Ovary (tissue), 9 donors: ENCODE results near the gene RBMS1. TPM values are rescaled to one million over a fixed set of nuclear protein-coding genes. Genes with fewer than 3 reads are reported as not detected.

Experiments
- DNase-seq, 5 donors: peaks; one replicate each; pipeline ENCODE4 v3.0.0-alpha.2; 2019 to 2020
- H3K27ac ChIP-seq, 2 donors: fragments of 200-600 bp; one replicate each; pipeline versions ENCODE4 v1.5.1 to v1.8.0; 2019 to 2022
- H3K27me3 ChIP-seq: fragments of 200-600 bp; one replicate; pipeline ENCODE4 v1.8.0; 2022
- H3K36me3 ChIP-seq: fragments of 200-600 bp; sonication (generic); one replicate; pipeline ENCODE4 v1.5.1; 2019
- H3K4me1 ChIP-seq: one replicate; pipeline ENCODE4 v1.8.1; 2013; ENCODE audit warnings: mild to moderate bottlenecking, moderate library complexity; ENCODE audit not compliant: insufficient read depth
- H3K4me3 ChIP-seq: fragments of 200-600 bp; sonication (generic); one replicate; pipeline ENCODE4 v1.5.1; 2017
- H3K9me3 ChIP-seq, 2 donors: fragments of 200-600 bp in 1 of 2; sonication (generic) in 1 of 2; one replicate each; pipeline versions ENCODE4 v1.5.1 to v1.8.1; 2013 to 2019; ENCODE audit warnings: mild to moderate bottlenecking in 1 of 2, moderate library complexity in 1 of 2
- CTCF ChIP-seq, 3 donors: fragments of 450-650 bp in 2 of 3; fragments of 200-600 bp in 1 of 3; IDR thresholded peaks; one replicate each; pipeline versions ENCODE4 v1.5.1 to v1.8.0; 2016 to 2022; ENCODE audit warnings: antibody characterized with exemption in 3 of 3, mild to moderate bottlenecking in 1 of 3
- EP300 ChIP-seq: sonication (generic); formaldehyde crosslinking; IDR thresholded peaks from one replicate; pipeline ENCODE4 v1.6.1; 2017; ENCODE audit warnings: antibody characterized with exemption
- POLR2A ChIP-seq: fragments of 450-650 bp; IDR thresholded peaks from one replicate; pipeline ENCODE4 v1.6.1; 2017; ENCODE audit warnings: antibody characterized with exemption, mild to moderate bottlenecking, moderate library complexity
- WGBS, 3 donors: extraction: QIAGEN DNeasy Blood & Tissue Kit in 1 of 3; methylation state at CpG; one replicate each; pipeline versions ENCODE4 v1.1.5 to v1.1.7; 2013 to 2017; 5-methylcytosine and 5-hydroxymethylcytosine counted together
- intact Hi-C, 4 donors: fragments of 100-400 bp; cut with DNase I; formaldehyde crosslinking; loops; one replicate each; pipeline versions ENCODE4 v1.11.0 to v1.15.1; 2022 to 2023
- polyA plus RNA-seq, 2 donors: library from polyadenylated mRNA; stranded (reverse); fragments of 200-250 nt in 1 of 2; fragments of 350-450 nt in 1 of 2; fragmentation: Illumina TruSeq in 1 of 2; extraction: RNeasy Lipid Tissue Mini Kit (QIAGEN cat#74804) in 1 of 2; gene quantifications; one replicate each; pipeline ENCODE4 v1.2.3, GENCODE V29; 2013 to 2014
- total RNA-seq, 7 donors: library from RNA; depleted of rRNA in 2 of 7; stranded (reverse); fragments of >200 nt in 2 of 7; fragmentation: NEBNext Ultra II Directional in 3 of 7; extraction: Animal tissue kit (Norgen Biotek cat#: 25700) in 3 of 7; gene quantifications; one replicate each; pipeline versions ENCODE4 v1.1.0 to v1.2.4, GENCODE V29; 2016 to 2023
- donor health status: DM: no; HTN: no; CAD: no; lungs with moderate emphysema.
- donor health status: DM: no; HTN: no; CAD: no.
- donor health status: Bipolar disorder and iron deficiency.
- donor health status: DM: yes; HTN: yes; CAD: no.
- donor health status: DM: no; HTN: no; CAD: no.
- donor health status: DM: yes; HTN: yes; CAD: no.

The RBMS1 gene
- total and polyA plus RNA-seq, 9 donors = 50.7 to 91.9 (median 73.8) TPM

- Histone ChIP-seq H3K4me3 (no peak overlapping the region), H3K27ac (no peak overlapping the region), H3K27me3 (no peaks in the 10 kb centered on the region), H3K4me1 (peaks cover 4% of the 10 kb centered on the region), H3K9me3 (no peaks in the 10 kb centered on the region), H3K36me3 (no peaks in the 10 kb centered on the region)
- intact Hi-C loops = no loop called here
- no peak for TF ChIP-seq CTCF (IDR thresholded peaks at IDR 0.05)
- no peak for TF ChIP-seq POLR2A
- no peak for TF ChIP-seq EP300
- DNase-seq = no peak
- WGBS, 3 donors = 83 to 89% (median 84%) methylated on average over 4 of the region's 4 CpGs
These were observed 60.0 kb downstream of the RBMS1 start for GRCh38 chr2:160433466-160434140.

GRCh38 chr2:160432633-160433032 is 61.0 kb downstream of the RBMS1 start:
- H3K4me3 ChIP-seq = no peak overlapping the region
- no peaks in the 10 kb centered on the region for H3K36me3 ChIP-seq
- H3K9me3 ChIP-seq = no peaks in the 10 kb centered on the region
- DNase-seq = no peak
- intact Hi-C loops = no loop called here
- peaks cover 4% of the 10 kb centered on the region for H3K4me1 ChIP-seq
- TF ChIP-seq CTCF (IDR thresholded peaks at IDR 0.05) = no peak
- TF ChIP-seq POLR2A = no peak
- H3K27ac ChIP-seq = no peak overlapping the region
- H3K27me3 ChIP-seq = no peaks in the 10 kb centered on the region
- 88 to 91% (median 91%) methylated on average over 4 of the region's 4 CpGs for WGBS, 3 donors

- H3K27ac ChIP-seq = no peak overlapping the region
- H3K4me3 ChIP-seq = no peak overlapping the region
- TF ChIP-seq EP300 (no peak), POLR2A (no peak), CTCF (IDR thresholded peaks at IDR 0.05) (no peak)
- H3K4me1 ChIP-seq = peaks cover 4% of the 10 kb centered on the region
- H3K9me3 ChIP-seq = no peaks in the 10 kb centered on the region
- intact Hi-C loops = no loop called here
- no peaks in the 10 kb centered on the region for H3K27me3 ChIP-seq
- no peak for DNase-seq
- WGBS, 3 donors = 95 to 100% (median 95%) methylated on average over 1 of the region's 1 CpG
- H3K36me3 ChIP-seq = no peaks in the 10 kb centered on the region
These were observed 62.2 kb downstream of the RBMS1 start for GRCh38 chr2:160431441-160431840.

GRCh38 chr2:160430001-160430344 is 63.6 kb downstream of the RBMS1 start:
- no peak for DNase-seq
- no peaks in the 10 kb centered on the region for H3K36me3 ChIP-seq
- H3K9me3 ChIP-seq = no peaks in the 10 kb centered on the region
- H3K4me3 ChIP-seq = no peak overlapping the region
- peaks cover 6% of the 10 kb centered on the region for H3K4me1 ChIP-seq
- no peaks in the 10 kb centered on the region for H3K27me3 ChIP-seq
- no peak for TF ChIP-seq CTCF (IDR thresholded peaks at IDR 0.05)
- no peak for TF ChIP-seq POLR2A
- TF ChIP-seq EP300 = no peak
- no peak overlapping the region for H3K27ac ChIP-seq
- intact Hi-C loops = no loop called here
